ENCODE data around the gene PIP5K1B. TPM values are rescaled to one million over a fixed set of nuclear protein-coding genes. Genes with fewer than 3 reads are reported as not detected.

The PIP5K1B gene
- total RNA-seq, 1 experiment from 2014 or later = not detected

DNA sequence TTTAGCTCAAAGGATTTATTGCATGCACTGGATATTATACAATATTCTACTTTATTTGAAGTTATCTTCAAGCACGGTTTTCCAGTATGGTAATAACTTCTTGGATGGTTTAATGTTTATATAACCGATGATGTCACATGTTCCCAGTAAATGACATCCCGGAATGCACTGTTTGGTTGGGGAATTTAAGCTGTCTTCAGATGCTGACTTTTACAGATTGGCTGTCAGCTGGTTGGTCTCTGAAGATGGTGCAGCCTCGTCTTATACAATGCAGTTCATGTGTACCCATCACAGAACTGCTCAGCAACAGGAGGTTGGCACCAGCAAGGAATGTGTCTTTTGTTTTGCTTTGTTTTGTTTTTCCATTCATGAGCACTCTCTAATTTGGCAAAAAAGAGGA, 165.0 kb downstream of the PIP5K1B start:
- no TSS peak for BruUV-seq (replicated peaks)

DNA sequence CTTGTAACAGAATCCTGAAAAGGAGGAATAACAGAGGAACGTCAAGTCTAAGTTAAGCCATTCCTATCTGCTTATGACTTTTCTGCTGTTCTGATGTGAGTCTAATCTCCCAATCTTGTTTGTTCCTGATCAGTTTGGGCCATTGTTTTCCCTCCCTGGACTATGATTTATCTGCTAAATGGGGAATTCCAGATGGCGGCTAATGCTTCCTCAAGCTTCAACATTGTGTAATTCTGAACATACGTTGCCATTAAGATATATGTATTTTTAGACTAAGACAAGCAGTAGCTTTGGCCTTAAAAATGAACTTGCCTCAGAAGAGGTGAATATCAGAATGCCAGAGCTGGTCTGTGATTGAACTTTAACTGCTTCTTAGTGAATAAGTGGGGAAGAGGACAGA, 166.2 kb downstream of the PIP5K1B start:
- TF ChIP-seq, protein P1, sequence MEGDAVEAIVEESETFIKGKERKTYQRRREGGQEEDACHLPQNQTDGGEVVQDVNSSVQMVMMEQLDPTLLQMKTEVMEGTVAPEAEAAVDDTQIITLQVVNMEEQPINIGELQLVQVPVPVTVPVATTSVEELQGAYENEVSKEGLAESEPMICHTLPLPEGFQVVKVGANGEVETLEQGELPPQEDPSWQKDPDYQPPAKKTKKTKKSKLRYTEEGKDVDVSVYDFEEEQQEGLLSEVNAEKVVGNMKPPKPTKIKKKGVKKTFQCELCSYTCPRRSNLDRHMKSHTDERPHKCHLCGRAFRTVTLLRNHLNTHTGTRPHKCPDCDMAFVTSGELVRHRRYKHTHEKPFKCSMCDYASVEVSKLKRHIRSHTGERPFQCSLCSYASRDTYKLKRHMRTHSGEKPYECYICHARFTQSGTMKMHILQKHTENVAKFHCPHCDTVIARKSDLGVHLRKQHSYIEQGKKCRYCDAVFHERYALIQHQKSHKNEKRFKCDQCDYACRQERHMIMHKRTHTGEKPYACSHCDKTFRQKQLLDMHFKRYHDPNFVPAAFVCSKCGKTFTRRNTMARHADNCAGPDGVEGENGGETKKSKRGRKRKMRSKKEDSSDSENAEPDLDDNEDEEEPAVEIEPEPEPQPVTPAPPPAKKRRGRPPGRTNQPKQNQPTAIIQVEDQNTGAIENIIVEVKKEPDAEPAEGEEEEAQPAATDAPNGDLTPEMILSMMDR (conservative IDR thresholded peaks at IDR 0.05; ENCODE audit: low read depth, low read length) = no peak
- TF ChIP-seq EZH2 (IDR thresholded peaks at IDR 0.05; ENCODE audit: borderline replicate concordance, low read depth, low read length, poor library complexity, severe bottlenecking) = no peak
- Histone ChIP-seq H3K36me3 (ENCODE audit: insufficient read depth, low read length, poor library complexity, severe bottlenecking) (no peaks in the 10 kb centered on the region), H3K9me3 (ENCODE audit: low read depth, low read length, poor library complexity, severe bottlenecking) (no peaks in the 10 kb centered on the region), H3K4me3 (ENCODE audit: low read depth, low read length, poor library complexity, severe bottlenecking) (no peak overlapping the region), H3K4me1 (ENCODE audit: insufficient read depth, low read length, poor library complexity, severe bottlenecking) (no peaks in the 10 kb centered on the region), H3K27ac (ENCODE audit: low read depth, low read length, poor library complexity, severe bottlenecking) (no peak overlapping the region), H3K27me3 (replicated peaks; ENCODE audit: insufficient read depth, low read depth, low read length, poor library complexity) (peaks cover 18% of the 10 kb centered on the region)
- no peak for DNase-seq (ENCODE audit: low spot score)
- intact Hi-C loops (cut with micrococcal nuclease; ENCODE audit: unreplicated experiment) = loop anchor here (10.0 kb wide), 1 partner anchor 286 kb away; no protein-coding TSS in a partner anchor
- CTCF ChIA-PET = no interaction called here
- no TSS peak for BruUV-seq (replicated peaks)
- POLR2A ChIA-PET (ENCODE audit: low non-redundant PET) = no interaction called here

More for the DNA sequence above, 165.0 kb downstream of the PIP5K1B start:
- ChIA-PET CTCF (no interaction called here), POLR2A (ENCODE audit: low non-redundant PET) (no interaction called here)
- H3K27ac ChIP-seq (ENCODE audit: low read depth, low read length, poor library complexity, severe bottlenecking) = no peak overlapping the region
- no peak for DNase-seq (ENCODE audit: low spot score)
- H3K27me3 ChIP-seq (replicated peaks; ENCODE audit: insufficient read depth, low read depth, low read length, poor library complexity) = peaks cover 13% of the 10 kb centered on the region
- H3K36me3 ChIP-seq (ENCODE audit: insufficient read depth, low read length, poor library complexity, severe bottlenecking) = no peaks in the 10 kb centered on the region
- intact Hi-C loops (cut with micrococcal nuclease; ENCODE audit: unreplicated experiment) = loop anchor here (10.0 kb wide), 1 partner anchor 285 kb away; no protein-coding TSS in a partner anchor
- H3K9me3 ChIP-seq (ENCODE audit: low read depth, low read length, poor library complexity, severe bottlenecking) = no peaks in the 10 kb centered on the region
- no peaks in the 10 kb centered on the region for H3K4me1 ChIP-seq (ENCODE audit: insufficient read depth, low read length, poor library complexity, severe bottlenecking)
- TF ChIP-seq EZH2 (IDR thresholded peaks at IDR 0.05; ENCODE audit: borderline replicate concordance, low read depth, low read length, poor library complexity, severe bottlenecking) = no peak
- TF ChIP-seq, protein P1 (conservative IDR thresholded peaks at IDR 0.05; ENCODE audit: low read depth, low read length) = no peak
- no peak overlapping the region for H3K4me3 ChIP-seq (ENCODE audit: low read depth, low read length, poor library complexity, severe bottlenecking)

DNA sequence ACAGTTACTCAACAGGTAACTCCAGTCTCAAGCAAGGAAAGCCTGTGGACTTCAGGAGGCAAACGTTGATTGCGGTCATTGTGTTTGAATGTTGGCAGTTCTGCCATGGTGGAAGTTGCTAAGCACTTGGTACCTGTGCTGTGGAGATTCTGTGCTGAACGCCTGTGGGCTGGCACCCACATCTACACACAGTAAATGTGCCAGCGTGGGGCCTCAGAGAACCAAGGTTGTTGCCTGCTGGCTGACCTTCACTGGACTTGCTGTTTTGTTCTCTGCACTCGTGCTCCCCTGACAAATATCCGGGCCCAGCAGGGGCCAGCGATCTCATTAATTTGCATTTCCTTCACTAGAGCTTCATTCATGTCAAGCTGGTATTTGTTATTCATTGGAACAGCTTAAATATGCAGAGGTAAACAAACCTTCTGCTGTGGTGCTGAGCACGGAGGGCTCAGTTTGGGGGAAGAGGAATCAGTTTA, 167.0 kb downstream of the PIP5K1B start:
- no peak overlapping the region for H3K27ac ChIP-seq (ENCODE audit: low read depth, low read length, poor library complexity, severe bottlenecking)
- H3K9me3 ChIP-seq (ENCODE audit: low read depth, low read length, poor library complexity, severe bottlenecking) = no peaks in the 10 kb centered on the region
- no peak overlapping the region for H3K4me3 ChIP-seq (ENCODE audit: low read depth, low read length, poor library complexity, severe bottlenecking)
- ChIA-PET CTCF (no interaction called here), POLR2A (ENCODE audit: low non-redundant PET) (no interaction called here)
- intact Hi-C loops (cut with micrococcal nuclease; ENCODE audit: unreplicated experiment) = loop anchor here (10.0 kb wide), 1 partner anchor 287 kb away; no protein-coding TSS in a partner anchor
- H3K4me1 ChIP-seq (ENCODE audit: insufficient read depth, low read length, poor library complexity, severe bottlenecking) = no peaks in the 10 kb centered on the region
- BruUV-seq (replicated peaks) = no TSS peak
- H3K36me3 ChIP-seq (ENCODE audit: insufficient read depth, low read length, poor library complexity, severe bottlenecking) = no peaks in the 10 kb centered on the region
- TF ChIP-seq EZH2 (IDR thresholded peaks at IDR 0.05; ENCODE audit: borderline replicate concordance, low read depth, low read length, poor library complexity, severe bottlenecking) = no peak
- TF ChIP-seq, protein P1 (conservative IDR thresholded peaks at IDR 0.05; ENCODE audit: low read depth, low read length) = no peak
- DNase-seq (ENCODE audit: low spot score) = peak; percentile 14
- H3K27me3 ChIP-seq (replicated peaks; ENCODE audit: insufficient read depth, low read depth, low read length, poor library complexity) = peaks cover 21% of the 10 kb centered on the region
